Renal pelvis (tissue), 4 donors: ENCODE measurements around the gene TST. TPM values are rescaled to one million over a fixed set of nuclear protein-coding genes. Genes with fewer than 3 reads are reported as not detected.

Source experiments
- DNase-seq: peaks from one replicate; pipeline ENCODE4 v3.0.0-alpha.2; 2013
- polyA plus RNA-seq, 3 donors: library from polyadenylated mRNA; unstranded; fragments of 120-200 nt; gene quantifications; one replicate each; pipeline ENCODE4 v1.2.1, GENCODE V29; 2013; ENCODE audit not compliant: insufficient read length in 3 of 3

The TST gene
- polyA plus RNA-seq, 3 donors = 56.6 to 74.2 (median 62.0) TPM

DNA sequence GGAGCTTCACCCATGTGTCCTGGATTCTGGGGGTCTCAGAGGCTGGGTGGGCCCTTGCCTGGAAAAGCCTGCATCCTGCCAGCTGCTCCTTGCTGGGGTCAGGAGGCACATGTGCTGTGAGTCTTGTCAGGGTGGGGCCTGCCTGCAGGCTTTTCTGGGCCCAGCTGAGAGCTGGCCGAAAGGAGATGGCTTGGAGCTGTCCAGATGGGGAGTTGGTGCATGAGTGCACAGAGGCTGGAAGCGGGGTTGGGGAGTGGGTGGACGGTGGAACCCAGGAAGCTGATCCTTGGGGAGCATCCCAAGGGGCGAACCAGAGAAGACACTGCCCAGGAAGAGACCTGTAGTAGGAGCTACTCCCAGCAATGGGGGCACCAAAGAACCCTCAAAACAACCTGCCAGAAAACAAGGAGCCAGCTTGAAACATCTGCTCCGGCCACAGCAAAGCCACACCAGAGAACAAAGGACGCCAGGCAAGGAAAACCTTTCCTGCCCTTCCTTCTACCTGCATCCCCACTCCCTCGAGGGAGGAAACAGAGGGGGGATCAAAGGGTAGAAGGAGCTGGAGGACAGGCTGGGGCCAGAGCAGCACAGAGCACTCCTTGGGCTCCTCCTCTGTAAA is 24.1 kb upstream of the TST start:
- DNase-seq = no peak

DNA sequence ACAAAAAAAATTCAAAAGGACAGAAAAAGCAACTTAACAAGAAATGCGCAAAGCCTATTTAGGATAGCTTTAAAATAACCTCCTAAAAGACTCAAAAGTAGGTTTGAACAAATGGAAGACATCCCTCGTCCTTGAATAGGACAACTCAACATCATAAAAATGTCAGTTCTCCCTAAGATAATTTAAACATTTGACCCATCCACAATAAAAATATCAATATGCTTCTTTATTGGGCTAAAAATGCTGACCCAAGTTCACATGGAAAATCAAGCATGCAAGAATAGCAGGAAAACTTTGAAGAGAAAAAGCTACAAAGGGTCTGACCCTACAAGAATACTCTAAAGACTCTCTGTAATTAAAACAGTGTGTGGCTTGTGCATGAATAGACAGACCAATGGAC is 20.2 kb upstream of the TST start:
- no peak for DNase-seq

DNA sequence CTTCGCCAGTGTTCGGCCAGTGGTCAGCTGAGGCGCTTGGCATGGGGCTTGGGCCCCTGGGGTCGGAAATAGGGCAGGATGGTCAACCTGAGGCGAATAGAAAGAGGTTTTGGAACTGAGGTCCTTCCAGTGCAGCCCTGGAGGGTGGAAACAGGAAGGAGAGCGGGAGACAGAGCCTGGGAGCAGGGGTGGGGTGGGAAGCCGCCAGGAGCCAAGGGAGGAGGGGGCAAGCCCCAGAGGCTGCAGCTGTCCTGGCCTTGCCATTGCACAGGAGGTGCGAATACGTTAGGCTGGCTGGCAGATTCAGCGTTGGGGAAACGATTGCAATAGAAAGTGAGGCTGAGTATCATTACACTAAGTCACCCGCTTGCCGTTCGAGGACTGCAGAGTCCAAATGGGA is 18.4 kb upstream of the TST start:
- DNase-seq = no peak

DNA sequence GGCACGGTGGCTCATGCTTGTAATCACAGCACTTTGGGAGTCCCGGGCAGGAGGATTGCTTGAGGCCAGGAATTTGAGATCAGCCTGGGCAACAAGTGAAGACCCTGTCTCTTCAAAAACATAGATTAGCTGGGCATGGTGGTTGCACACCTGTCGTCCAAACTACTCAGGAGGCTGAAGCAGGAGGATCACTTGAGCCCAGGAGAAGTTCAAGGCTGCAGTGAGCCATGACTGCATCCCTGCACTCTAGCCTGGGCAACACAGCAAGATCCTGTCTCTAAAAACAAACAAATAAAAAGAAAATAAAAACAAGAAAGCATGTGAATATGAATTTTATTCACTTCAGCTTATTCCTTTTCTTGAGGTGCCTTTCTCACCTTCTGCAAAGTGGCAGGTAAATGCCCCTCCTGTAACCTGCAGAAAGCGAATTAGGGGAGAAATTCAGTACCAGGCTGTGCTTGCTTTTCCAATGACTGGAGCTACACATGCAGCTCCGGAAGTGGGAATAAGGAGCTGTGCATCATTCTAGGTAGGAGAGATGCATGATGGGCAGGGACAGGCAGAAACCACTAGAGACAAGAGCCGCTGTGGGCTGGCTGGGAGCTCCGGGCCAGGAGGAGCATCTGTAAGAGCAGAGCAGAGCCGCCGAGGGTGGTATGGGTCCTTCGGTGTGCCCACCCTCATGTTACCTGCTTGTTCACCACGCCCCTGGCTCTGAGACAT is 17.6 kb upstream of the TST start:
- DNase-seq = no peak

DNA sequence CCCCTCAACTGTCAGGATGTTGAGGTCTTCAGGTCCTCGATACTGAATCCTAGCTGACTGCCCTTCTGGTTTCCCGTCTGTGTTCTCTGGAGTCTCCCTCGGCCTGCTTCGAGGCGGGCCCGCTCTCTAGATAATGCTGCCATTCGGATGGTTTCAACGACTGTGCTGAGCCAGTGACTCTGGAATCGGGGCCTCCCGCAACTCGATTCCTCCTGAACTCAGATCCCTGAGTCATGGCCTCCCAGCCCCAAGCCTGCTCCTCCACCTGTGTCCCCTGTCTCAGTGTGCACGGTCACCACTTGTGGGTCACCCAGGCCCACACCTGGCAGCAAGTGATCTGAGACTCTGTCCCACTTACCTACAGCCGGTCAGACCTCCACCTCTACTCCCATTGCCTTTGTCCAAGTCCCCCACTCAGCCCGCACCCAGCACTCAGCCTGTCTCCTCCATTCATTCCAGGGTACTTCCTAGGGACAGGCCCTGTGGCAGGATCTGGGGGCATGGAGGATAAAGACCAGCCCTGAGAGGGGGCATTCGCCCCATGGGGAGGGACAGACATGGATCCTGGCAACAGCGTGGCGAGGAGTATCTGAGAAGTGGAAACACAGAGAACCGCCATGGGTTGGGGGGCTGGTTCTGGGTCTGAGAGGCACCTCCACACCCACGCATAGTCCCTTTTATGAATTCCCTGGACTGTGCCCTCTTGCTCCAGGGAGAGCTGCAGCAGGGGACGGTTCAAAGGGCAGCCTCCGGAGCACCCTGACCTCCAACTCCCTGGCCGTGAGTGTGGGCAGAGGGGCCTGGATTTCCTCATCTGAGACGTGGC is 14.6 kb upstream of the TST start:
- DNase-seq = no peak

DNA sequence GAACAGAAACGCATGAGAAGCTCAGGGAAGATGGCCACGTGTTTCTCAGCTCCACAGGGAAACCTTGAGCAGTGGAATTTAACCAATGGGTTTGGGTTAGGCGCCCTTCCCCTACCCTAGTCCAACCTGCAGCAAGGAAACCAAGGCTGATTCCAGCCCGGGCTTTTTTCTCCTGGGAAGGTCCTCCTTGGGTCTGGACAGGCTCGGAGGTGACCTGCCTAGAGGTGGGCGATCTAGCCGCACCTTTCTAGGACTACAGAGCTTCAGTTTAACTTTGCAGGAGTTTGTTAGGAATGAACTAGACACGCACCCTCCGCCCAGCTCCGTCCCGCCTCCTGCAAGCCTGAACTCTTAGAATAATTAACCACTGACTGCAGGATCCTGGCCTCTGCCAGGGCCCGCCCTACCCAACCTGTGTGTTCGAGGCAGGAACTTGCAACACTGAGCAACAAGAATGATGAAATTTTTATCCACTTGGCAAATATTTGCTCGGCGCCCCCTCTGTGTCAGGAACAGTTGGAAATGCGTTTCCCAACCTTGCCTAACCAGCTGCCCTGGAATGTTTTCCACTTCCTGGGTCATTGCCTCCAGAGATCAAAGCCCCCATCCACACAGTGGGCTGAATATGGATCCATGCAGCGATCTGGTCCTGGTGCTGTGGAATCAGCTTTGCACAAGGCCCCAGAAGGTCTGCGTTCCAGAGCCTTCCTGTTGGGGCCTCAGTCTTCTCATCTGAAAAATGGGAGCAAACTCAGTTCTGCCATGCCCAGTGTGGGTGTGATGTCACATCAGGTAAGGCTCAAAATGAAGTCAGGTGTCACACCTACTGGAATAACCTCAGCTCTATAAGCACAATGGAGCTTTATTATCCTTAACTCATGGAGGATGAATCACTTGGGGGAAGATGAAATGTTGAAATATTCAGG is 13.6 kb upstream of the TST start:
- DNase-seq = peak; percentile 62

DNA sequence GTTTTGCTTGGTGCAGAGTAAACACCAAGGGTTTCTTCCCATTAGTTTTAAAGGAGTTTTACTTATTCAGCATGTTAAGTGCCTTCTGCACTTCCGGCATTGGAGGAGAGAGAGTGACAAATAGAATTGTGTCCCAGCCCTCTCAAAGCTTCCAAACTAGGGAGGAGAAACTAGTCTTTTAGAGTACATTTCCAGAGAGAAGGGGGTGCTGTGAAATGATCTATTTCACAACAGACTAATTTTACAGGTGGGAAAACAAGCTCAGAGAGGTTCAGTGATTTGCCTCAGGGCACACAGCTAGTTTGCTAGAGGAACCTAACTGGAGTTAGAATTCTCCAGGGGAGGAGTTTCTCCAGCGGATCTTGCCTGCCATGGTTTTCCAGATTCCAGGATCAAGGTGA is 12.9 kb upstream of the TST start:
- no peak for DNase-seq

DNA sequence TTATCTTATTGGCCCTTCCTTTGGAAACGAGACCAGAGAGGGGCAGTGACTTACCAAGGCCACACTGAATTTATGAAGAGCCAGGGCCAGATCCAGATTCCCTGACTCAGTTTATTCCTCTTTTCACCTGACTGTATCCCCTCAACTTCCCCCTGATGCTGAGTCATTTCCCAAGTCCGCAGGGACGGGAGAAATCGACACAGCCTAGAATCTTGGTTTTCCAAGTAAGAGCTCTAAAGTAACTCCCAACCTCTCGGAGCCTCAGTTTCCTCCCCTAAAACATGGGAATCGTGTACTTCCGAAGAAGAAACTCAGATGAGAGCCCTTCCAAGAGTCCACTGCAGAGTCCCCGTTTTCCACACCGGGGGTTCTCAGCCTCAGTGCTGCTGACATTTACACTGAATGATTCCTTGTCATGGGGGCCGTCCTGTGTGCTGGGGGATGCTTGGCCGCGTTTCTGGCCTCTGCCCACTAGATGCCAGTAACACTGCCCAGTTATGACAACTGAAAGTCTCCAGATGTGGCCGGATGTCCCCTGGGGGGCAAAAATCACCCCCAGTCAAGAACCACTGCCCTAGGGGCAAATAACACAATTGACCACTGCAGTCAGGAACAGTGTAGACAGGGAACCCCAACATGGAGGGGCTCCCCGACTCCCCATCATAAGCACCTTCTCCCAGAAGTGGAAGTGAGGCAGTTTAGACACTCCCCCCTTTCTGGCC is 11.5 kb upstream of the TST start:
- DNase-seq = no peak

DNA sequence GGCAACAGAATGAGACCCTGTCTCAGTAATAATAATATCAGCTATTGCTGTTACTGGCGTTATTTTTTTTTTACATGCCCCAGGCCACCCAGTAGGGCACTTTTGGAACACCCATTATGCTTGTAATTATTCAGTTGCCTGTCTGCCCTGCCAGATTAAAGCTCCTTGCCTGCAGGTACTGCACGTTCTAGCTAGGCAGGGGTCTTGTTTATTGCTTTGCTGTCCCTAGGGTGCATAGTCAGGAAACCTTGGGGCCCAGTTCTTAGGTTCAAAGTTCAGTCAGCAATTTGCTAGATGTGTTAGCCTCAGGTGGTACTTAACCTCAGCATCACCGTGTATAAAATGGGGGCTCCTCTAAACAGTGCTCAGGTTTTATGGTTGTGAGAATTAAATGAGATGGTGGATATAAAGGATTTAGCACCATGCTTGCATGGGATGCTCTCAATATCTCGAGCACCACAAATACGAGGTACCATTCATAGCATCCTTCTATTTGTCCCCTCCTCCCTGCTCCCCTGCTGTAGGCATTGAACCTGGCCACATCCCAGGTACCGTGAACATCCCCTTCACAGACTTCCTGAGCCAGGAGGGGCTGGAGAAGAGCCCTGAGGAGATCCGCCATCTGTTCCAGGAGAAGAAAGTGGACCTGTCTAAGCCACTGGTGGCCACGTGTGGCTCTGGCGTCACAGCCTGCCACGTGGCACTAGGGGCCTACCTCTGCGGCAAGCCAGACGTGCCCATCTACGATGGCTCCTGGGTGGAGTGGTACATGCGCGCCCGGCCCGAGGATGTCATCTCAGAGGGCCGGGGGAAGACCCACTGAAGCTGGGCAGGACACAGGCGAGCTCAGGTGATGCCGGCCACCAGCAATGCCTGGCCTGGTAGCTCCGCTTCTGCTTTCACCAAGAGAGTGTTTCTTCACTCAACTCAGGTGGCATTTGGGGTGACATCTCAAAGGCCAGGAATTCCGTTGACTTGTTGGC is 9.7 kb upstream of the TST start:
- no peak for DNase-seq

DNA sequence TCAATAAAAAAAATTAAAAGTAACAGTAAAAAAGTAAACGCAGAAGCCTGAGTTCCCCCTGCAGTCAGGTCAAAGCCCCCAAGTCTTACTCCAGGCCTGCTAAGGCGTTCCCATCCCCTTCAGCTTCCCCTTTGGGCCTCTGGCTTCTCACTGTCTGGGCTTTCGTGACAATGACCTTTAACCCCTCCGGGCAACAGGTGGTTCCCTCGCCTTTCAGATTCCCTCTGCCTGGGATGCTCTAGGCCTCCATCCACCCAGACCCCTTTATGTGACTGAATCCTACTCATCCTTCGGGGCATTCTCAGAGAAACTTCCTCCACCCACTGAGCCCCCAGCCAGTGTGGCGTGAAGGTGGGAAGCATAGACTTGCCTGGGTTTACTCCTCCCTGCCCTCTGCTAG is 8.3 kb upstream of the TST start:
- no peak for DNase-seq

DNA sequence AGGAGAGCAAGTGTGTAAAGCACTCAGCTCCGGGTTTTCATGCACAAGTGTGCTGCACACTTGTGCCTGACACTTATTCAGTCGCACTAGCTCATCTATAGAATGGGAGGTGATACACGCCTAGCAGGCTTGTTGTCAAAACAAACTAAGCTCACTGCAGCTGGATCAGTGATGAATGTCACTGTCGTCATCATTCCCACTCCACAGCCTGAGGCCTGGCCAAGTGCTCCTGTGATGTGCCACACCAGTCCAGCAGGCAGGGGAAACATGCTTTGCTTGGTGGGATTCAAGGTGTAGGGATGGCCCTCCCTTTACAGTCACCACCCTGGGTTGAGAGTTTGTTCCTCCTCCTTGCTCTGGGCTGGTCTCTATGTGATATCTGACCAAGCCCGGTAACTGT is 7.1 kb upstream of the TST start:
- no peak for DNase-seq

DNA sequence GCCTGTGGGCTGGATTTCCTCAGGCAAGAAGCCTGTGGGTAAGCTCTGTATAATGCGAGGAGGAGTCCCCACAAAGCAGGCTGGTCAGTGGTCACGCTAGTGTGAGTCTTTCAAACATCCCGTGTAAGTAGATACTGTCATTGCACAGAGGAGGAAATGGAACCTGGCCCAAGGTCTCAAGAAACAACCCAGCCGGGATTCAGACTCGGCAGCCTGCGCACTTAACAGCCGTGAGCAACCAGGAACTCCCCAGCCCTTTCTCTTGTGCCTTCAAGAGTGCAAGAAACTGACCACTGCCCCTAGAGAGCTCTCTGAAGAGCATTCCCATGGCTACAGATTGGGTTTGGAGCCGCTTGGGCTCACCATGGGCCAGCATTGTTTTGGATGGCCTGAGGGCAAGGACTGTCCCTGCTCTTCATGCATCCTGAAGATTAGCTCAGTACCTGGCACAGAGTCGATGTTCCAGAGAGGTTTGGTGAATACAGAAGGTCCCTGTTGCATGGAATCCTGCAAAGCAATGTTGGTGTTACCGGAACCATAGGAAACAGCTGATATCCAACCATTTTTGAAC is 6.3 kb upstream of the TST start:
- DNase-seq = no peak

DNA sequence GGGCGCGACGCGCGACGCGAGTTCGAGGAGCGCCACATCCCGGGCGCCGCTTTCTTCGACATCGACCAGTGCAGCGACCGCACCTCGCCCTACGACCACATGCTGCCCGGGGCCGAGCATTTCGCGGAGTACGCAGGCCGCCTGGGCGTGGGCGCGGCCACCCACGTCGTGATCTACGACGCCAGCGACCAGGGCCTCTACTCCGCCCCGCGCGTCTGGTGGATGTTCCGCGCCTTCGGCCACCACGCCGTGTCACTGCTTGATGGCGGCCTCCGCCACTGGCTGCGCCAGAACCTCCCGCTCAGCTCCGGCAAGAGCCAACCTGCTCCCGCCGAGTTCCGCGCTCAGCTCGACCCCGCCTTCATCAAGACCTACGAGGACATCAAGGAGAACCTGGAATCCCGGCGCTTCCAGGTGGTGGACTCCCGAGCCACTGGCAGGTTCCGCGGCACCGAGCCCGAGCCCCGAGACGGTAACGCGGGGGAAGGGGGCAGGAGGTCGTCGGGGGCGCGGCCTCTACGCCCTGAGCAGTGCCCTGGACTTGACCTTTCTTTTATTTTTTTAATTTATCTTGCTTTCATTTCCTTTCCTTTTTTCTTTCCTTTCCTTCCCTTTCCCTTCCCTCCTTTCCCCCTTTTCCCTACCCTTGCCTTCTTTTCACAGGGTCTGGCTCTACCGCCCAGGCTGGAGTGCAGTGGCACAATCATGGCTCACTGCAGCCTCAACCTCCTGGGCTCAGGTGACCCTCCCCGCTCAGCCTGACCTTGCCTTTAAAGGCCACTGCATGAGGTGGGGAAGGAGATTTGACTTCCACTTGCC is 5.3 kb upstream of the TST start:
- no peak for DNase-seq

DNA sequence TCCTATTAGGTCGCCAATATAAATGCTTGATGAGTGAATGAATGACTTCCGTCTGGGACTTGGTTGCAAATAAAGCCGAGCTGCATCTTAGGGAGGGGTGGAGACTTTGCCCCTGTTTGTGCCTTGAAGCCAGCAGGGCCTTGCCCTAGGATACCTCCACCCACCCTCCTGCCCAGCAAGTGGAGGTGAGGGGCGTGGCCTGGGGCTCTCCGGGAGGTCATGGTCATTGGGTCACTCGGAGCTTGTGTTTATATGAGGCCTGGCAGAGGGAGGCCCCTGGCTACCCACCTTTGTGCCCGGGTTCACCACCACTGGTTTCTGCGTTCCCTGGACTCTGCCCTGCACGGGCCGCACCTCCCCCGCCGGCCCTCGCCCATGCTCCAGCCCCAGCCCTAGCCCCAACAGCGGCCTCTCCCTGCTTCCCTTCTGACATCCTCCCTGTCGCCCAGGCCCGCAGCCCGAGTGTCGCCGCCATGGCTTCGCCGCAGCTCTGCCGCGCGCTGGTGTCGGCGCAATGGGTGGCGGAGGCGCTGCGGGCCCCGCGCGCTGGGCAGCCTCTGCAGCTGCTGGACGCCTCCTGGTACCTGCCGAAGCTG is 4.6 kb upstream of the TST start:
- DNase-seq = no peak

DNA sequence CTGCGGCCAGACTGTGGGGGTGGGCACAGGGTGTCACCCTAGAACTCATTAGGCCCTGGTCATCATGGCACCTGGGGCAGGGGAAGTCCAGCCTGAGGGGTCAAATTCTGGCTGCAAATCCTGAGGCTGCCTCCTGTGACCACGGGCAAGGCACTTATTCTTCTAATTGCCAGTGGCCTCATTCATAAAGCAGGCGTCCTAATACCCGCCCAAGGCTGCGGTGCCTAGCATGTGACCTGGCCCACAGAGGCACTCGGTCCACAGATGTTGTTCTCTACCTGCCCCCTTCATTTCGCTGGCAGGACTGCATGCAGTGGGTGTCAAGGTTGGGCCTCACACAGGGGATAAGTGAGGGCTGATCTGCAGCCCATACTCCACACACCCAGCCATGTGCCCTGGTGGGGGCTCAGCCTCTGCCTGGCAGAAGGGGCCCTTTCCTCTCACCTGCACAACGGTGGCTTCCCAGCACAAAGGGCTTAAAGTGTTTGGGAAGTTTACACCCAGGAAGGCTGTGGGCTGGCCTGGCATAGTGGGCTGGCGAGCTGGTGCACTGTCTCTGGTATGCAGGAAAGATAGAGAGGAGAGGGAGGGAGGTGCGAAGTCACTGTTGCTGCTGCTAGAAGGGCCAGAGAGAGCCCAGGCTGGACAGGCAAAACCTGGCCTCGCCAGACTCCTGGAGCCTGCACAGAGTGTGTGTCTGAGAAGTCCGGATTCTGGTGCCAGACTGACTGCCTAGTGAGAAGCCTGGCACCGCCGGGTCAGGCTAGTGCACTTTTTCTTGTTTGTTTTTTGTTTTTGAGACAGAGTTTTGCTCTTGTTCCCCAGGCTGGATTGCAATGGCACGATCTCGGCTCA is 3.5 kb upstream of the TST start:
- DNase-seq = no peak

DNA sequence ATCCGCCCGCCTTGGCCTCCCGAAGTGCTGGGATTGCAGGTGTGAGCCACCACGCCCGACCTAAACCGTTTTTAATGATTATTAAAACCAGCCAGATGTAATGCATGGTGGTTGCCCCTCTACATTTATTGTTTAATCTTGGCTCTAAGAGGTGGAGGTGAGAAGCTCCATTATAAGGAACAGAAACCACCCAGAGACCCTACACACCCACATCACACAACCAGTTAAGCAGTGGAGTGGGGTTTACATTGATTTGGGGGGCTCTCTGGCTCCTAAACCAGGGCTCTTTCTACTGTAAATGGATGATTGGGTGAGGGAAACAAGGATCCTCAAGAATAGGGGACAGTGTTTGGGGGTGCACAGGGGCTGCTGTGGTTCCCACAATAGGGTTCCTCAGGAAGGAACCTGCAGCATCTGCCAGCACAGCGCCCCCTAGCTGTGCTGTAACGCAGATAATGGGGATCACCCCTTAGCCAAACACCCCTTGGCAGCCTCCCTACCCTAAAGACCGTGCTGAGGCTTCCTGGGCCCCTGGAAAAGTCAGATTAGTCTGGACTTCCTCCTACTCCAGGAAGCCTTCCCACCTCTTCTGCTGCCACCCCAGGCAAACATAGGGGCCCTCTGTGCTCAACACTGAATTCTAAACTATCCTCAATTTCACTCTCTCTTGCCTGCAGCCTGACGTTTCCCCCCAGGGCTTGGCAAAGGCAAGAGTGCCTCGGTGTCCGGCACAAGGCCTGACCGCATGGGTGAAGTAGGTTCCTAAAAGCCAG is 2.6 kb upstream of the TST start:
- DNase-seq = no peak

DNA sequence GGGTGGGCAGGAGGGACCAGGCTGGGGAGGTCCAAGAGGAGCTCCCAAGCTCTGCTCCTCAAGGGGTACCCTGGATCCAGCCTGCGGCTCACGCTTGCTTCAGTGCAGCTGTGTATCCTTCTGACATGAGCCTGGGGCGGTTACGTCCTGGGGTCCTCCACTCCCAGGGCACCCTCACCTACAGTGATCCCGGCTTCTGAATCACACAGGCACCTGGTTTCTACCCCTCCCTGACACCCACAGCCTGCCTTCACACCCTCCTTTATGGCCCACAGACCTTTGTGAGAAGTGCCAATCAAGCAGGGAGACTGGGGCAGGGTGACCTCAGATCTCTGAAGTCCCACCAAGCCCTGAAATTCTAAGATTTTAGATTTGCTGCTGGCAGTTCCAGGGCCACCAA is 1.8 kb upstream of the TST start:
- DNase-seq = no peak
